ENCODE results near the gene SIK3. TPM values are rescaled to one million over a fixed set of nuclear protein-coding genes. Genes with fewer than 3 reads are reported as not detected.

Gene SIK3
- total RNA-seq, 1 experiment from 2014 or later, result 17.4 TPM

- no peak overlapping the region for H3K4me3 Mint-ChIP-seq (ENCODE audit: low read depth, unreplicated experiment)
- CTCF ChIA-PET, result no interaction called here
- no TSS peak for BruUV-seq (replicated peaks)
- no peak overlapping the region for H3K27ac Mint-ChIP-seq (ENCODE audit: unreplicated experiment)
- H3K36me3 Mint-ChIP-seq (ENCODE audit: insufficient read depth, unreplicated experiment), result peaks cover 7% of the 10 kb centered on the region
- H3K4me1 Mint-ChIP-seq (ENCODE audit: low read depth, unreplicated experiment), result no peaks in the 10 kb centered on the region
- no peak for TF ChIP-seq CTCF (IDR thresholded peaks at IDR 0.05; ENCODE audit: unreplicated experiment)
- DNase-seq, result no peak
- intact Hi-C loops (cut with micrococcal nuclease; ENCODE audit: unreplicated experiment), result no loop called here
- H3K27me3 Mint-ChIP-seq (ENCODE audit: unreplicated experiment), result no peaks in the 10 kb centered on the region
- H3K9me3 Mint-ChIP-seq (ENCODE audit: low read depth, unreplicated experiment), result no peaks in the 10 kb centered on the region
Measured at GRCh38 chr11:116875194-116875593, 223.0 kb downstream of the SIK3 start.

- no TSS peak for BruUV-seq (replicated peaks)
- Mint-ChIP-seq H3K36me3 (ENCODE audit: insufficient read depth, unreplicated experiment) (peaks cover 7% of the 10 kb centered on the region), H3K4me3 (ENCODE audit: low read depth, unreplicated experiment) (no peak overlapping the region), H3K27me3 (ENCODE audit: unreplicated experiment) (no peaks in the 10 kb centered on the region), H3K9me3 (ENCODE audit: low read depth, unreplicated experiment) (no peaks in the 10 kb centered on the region), H3K27ac (ENCODE audit: unreplicated experiment) (no peak overlapping the region), H3K4me1 (ENCODE audit: low read depth, unreplicated experiment) (no peaks in the 10 kb centered on the region)
- no peak for TF ChIP-seq CTCF (IDR thresholded peaks at IDR 0.05; ENCODE audit: unreplicated experiment)
- DNase-seq, result no peak
- CTCF ChIA-PET, result no interaction called here
- intact Hi-C loops (cut with micrococcal nuclease; ENCODE audit: unreplicated experiment), result no loop called here
Measured at GRCh38 chr11:116874251-116874650, 224.0 kb downstream of the SIK3 start.

- CTCF ChIA-PET, result no interaction called here
Measured at GRCh38 chr11:116873381-116873780, 224.8 kb downstream of the SIK3 start.

GRCh38 chr11:116871248-116871647 lies 227.0 kb downstream of the SIK3 start:
- TF ChIP-seq CTCF (IDR thresholded peaks at IDR 0.05; ENCODE audit: unreplicated experiment), result no peak
- Mint-ChIP-seq H3K4me3 (ENCODE audit: low read depth, unreplicated experiment) (no peak overlapping the region), H3K27me3 (ENCODE audit: unreplicated experiment) (no peaks in the 10 kb centered on the region), H3K9me3 (ENCODE audit: low read depth, unreplicated experiment) (no peaks in the 10 kb centered on the region), H3K36me3 (ENCODE audit: insufficient read depth, unreplicated experiment) (peaks cover 7% of the 10 kb centered on the region), H3K27ac (ENCODE audit: unreplicated experiment) (no peak overlapping the region), H3K4me1 (ENCODE audit: low read depth, unreplicated experiment) (no peaks in the 10 kb centered on the region)
- intact Hi-C loops (cut with micrococcal nuclease; ENCODE audit: unreplicated experiment), result no loop called here
- CTCF ChIA-PET, result no interaction called here
- no peak for DNase-seq
- BruUV-seq (replicated peaks), result no TSS peak

More at GRCh38 chr11:116873381-116873780, 224.8 kb downstream of the SIK3 start:
- no peak for DNase-seq
- no peak for TF ChIP-seq CTCF (IDR thresholded peaks at IDR 0.05; ENCODE audit: unreplicated experiment)
- no peak overlapping the region for H3K4me3 Mint-ChIP-seq (ENCODE audit: low read depth, unreplicated experiment)
- no TSS peak for BruUV-seq (replicated peaks)
- no peaks in the 10 kb centered on the region for H3K4me1 Mint-ChIP-seq (ENCODE audit: low read depth, unreplicated experiment)
- no peaks in the 10 kb centered on the region for H3K27me3 Mint-ChIP-seq (ENCODE audit: unreplicated experiment)
- intact Hi-C loops (cut with micrococcal nuclease; ENCODE audit: unreplicated experiment), result no loop called here
- H3K36me3 Mint-ChIP-seq (ENCODE audit: insufficient read depth, unreplicated experiment), result peaks cover 7% of the 10 kb centered on the region
- no peak overlapping the region for H3K27ac Mint-ChIP-seq (ENCODE audit: unreplicated experiment)
- no peaks in the 10 kb centered on the region for H3K9me3 Mint-ChIP-seq (ENCODE audit: low read depth, unreplicated experiment)
